ENCODE measurements around the gene DNMT3B.
"Not testable (repeated sequence)": the region's sequence is repeated elsewhere in the genome, so short reads cannot be mapped to it uniquely, and the experiment has no call there.

The DNMT3B gene

GRCh38 chr20:32792316-32792715 lies 30.1 kb downstream of the DNMT3B start:
- DNase-seq: peak; percentile 32

GRCh38 chr20:32792731-32793458 lies 30.7 kb downstream of the DNMT3B start:
- no peak for DNase-seq

GRCh38 chr20:32796383-32796948 lies 34.3 kb downstream of the DNMT3B start:
- no peak for DNase-seq

GRCh38 chr20:32796981-32797451 lies 34.8 kb downstream of the DNMT3B start:
- DNase-seq: no peak

- not testable (repeated sequence) for DNase-seq
Measured at GRCh38 chr20:32797571-32797970, 35.4 kb downstream of the DNMT3B start.

GRCh38 chr20:32798046-32798981 lies 36.1 kb downstream of the DNMT3B start:
- DNase-seq: no peak

- no peak for DNase-seq
Measured at GRCh38 chr20:32803092-32803491, 40.9 kb downstream of the DNMT3B start.

- no peak for DNase-seq
Measured at GRCh38 chr20:32804022-32804715, 42.0 kb downstream of the DNMT3B start.

GRCh38 chr20:32804817-32805216 lies 42.6 kb downstream of the DNMT3B start:
- DNase-seq: no peak

- no peak for DNase-seq
Measured at GRCh38 chr20:32805721-32806120, 43.5 kb downstream of the DNMT3B start.

GRCh38 chr20:32806356-32806755 lies 44.2 kb downstream of the DNMT3B start:
- DNase-seq: no peak

GRCh38 chr20:32807706-32808105 lies 45.5 kb downstream of the DNMT3B start:
- no peak for DNase-seq

- no peak for DNase-seq
Measured at GRCh38 chr20:32808438-32808837, 46.3 kb downstream of the DNMT3B start.

- no peak for DNase-seq
Measured at GRCh38 chr20:32809907-32810306, 47.7 kb downstream of the DNMT3B start.

GRCh38 chr20:32810941-32811340 lies 48.8 kb downstream of the DNMT3B start:
- DNase-seq: no peak

- DNase-seq: no peak
Measured at GRCh38 chr20:32811886-32812285, 49.7 kb downstream of the DNMT3B start.

GRCh38 chr20:32819992-32820697 lies 58.0 kb downstream of the DNMT3B start:
- peak; percentile 84 for DNase-seq

- DNase-seq: no peak
Measured at GRCh38 chr20:32820698-32821377, 58.7 kb downstream of the DNMT3B start.

- DNase-seq: no peak
Measured at GRCh38 chr20:32822225-32822624, 60.0 kb downstream of the DNMT3B start.

- DNase-seq: peak; percentile 37
Measured at GRCh38 chr20:32823078-32823477, 60.9 kb downstream of the DNMT3B start.

GRCh38 chr20:32823737-32824588 lies 61.8 kb downstream of the DNMT3B start:
- DNase-seq: no peak
